Measurements from ENCODE around the gene KLF6. TPM values are rescaled to one million over a fixed set of nuclear protein-coding genes. Genes with fewer than 3 reads are reported as not detected.

The KLF6 gene
- 8.8 and 15.7 TPM in 2 replicates for total RNA-seq (2014; rRNA removed; shearing (Covaris generic))
- 7.2 and 9.7 TPM in 2 replicates for polyA plus RNA-seq (2014; cell fraction: nucleus; rRNA removed)

DNA sequence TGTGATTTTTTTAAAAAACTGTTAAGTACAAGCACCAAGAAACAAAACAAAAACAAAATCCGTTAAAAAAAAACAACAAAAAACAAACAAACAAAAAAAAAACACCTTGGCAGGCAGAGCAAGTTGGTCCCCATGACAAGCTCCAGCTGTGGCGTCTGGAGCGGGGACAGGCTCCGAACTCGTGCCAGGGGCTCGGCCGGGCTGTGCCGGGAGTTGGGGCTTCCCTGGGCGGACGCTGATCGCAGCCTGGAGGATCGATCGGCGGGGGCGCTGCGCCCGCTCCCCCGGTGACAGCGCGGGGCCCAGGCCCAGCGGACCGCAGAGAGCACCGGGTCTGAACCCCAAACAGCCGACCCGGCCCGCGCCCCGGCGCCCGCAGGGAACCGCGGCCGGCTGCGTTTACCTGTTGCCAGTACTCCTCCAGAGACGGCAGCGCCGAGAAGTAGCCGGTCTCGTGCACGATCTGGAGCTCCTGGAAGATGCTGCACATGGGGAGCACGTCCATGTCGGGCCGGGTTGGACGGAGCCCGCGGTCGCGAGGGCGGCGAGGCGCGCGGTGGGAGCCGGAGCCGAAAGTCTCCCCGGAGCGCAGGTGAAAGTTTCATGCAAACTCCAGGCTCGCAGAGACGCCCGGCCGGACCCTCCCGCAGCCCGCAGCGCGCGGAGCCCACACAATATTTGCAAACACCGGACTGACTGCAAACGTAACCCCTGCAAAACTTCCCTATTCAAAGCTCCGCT is at the start of gene KLF6:
TSS of gene KLF6 (minus strand) at position 700 of the 741 bp plus-strand sequence. CDS start at position 505, 195 bp downstream.
- no peak for DNase-seq (ENCODE audit: extremely low read depth, low read depth)

GRCh38 chr10:3834404-3834803 is 49.4 kb upstream of the KLF6 start:
- DNase-seq (ENCODE audit: extremely low read depth, low read depth), result no peak

DNA sequence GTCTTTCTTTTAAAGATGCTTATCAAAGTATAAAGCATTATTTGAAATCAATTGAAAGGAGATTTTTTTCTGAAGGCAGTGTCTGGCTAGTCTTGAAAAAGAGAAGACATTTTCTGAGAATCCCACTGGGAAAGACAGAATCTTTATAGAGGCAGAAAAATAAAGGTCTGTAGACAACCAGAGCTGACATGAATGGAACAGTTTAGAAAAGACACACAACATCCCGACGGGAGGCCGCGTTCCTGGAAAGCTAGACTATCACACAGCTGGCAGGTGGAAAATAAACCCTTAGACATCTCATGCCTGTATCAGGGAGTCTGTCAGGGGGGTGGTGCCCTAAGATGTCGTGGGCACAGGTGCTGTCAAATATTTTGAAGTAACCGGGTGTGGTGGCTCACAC is 48.0 kb upstream of the KLF6 start:
- no peak for DNase-seq (ENCODE audit: extremely low read depth, low read depth)

DNA sequence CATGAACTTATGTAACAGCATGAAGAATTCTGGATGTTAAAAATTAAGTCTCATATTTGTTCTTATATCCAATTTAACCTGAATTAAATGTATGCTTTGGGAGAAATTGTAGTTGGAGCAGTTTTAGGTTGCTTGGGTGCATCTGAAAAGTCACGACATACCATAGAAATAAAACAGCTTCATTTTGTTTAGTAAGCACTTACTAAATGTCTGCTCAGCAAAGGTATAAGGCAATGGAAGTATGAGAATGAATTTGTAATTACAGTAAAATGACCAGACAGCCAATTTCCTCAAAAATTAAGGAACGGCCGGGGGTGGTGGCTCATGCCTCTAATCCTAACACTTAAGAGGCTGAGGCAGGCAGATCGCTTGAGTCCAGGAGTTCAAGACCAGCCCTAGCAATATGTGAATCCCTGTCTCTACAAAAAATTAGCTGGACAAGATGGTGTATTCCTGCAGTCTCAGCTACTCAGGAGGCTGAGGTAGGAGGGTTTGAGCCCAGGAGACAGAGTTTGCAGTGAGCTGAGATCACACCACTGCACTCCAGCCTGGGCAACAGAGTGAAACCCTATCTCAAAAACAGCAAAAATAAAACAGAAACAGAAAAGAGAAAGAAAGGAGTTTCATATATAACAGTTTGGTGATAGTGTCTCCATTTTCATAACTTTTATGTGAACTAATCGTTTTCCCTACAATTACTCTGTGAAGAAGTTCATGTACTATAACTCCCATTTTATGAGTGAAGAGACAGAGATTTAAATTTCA is 47.2 kb upstream of the KLF6 start:
- DNase-seq (ENCODE audit: extremely low read depth, low read depth), result no peak

GRCh38 chr10:3831608-3832007 is 46.6 kb upstream of the KLF6 start:
- DNase-seq (ENCODE audit: extremely low read depth, low read depth), result no peak

- no peak for DNase-seq (ENCODE audit: extremely low read depth, low read depth)
Measured at GRCh38 chr10:3830946-3831345, 45.9 kb upstream of the KLF6 start.

DNA sequence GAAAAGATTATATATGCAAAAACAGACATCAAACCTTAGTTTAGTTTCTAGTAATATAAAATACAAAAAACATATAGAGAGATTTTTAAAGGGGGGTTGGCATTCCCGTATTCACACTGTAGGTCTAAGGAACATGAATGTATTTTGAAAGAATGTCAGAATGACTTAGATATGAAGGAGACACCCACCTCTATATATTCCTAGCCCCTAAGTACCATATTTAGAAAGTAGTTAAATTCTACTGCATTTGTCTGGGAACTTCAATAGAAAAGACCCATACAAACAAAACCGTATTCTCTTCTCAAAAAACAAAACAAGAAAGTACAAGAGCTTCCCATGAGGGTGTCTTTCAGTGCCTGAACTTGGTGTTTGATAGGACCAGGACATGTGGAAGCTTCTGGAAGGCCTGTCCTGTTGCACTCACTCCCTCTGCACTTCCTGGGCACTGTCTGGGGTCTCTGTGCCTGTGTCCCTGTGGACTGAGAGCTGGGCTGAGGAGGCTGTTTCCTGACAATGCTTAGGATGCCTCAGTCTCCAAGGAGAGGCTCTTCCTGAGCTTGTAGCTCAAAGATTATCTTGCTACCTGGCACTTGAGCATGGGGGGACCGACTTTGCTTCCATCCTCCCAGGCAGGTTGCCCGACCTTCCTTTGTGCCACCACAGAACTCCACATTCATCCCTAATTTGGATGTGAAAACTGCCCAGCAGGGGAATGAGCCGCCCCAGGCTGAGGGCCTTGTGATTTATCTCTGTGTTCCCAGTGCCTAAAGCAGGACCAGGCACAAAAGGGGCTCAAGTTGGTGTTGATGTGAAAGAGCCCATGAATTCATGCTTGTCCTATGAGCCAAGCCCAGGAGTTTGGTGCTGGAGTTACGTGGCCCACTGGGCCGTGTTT is 44.4 kb upstream of the KLF6 start:
- no peak for DNase-seq (ENCODE audit: extremely low read depth, low read depth)

GRCh38 chr10:3828404-3829155 is 43.6 kb upstream of the KLF6 start:
- no peak for DNase-seq (ENCODE audit: extremely low read depth, low read depth)

GRCh38 chr10:3827768-3828403 is 42.9 kb upstream of the KLF6 start:
- DNase-seq (ENCODE audit: extremely low read depth, low read depth), result no peak

- DNase-seq (ENCODE audit: extremely low read depth, low read depth), result no peak
Measured at GRCh38 chr10:3827266-3827665, 42.3 kb upstream of the KLF6 start.

- DNase-seq (ENCODE audit: extremely low read depth, low read depth), result no peak
Measured at GRCh38 chr10:3825862-3826351, 40.9 kb upstream of the KLF6 start.

DNA sequence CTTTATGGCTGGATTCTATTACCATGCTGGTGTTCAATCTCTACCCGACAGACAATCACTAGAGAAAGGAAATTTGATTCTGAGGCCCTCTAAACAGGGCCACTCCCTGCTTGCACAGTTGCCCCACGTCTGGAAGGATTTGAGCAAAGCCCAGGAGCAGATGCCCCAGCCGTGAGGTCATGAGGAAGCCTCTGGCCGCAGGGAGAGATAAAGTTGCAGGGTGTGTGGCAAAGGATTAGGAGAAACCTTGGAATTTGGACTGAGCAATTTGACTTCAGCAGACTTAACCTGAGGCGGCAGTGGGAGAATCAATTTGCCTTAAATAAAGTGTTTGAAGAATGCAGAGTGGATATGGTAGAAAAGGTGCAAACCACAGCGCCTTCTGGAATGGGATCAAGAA is 40.2 kb upstream of the KLF6 start:
- no peak for DNase-seq (ENCODE audit: extremely low read depth, low read depth)

- no peak for DNase-seq (ENCODE audit: extremely low read depth, low read depth)
Measured at GRCh38 chr10:3822541-3823330, 37.7 kb upstream of the KLF6 start.

- DNase-seq (ENCODE audit: extremely low read depth, low read depth), result no peak
Measured at GRCh38 chr10:3820255-3820654, 35.2 kb upstream of the KLF6 start.

DNA sequence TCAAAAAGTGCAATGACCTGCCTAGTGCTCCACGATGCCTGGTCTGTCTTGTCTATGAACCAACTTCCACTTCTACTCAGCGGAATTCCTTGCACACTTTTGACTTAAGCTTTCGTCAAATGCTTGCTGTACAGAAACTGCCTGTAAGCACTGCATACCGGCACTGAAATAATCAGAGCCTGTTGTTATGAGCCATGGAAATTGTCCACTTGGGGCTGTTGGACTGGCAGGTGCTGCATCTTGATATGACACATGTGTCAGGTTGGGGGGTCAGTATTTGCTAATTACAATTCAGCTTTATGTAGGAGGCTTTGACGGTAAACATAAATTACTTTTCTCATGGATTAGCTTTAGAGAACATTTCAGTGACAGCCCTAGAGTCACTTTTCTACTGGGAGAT is 32.0 kb upstream of the KLF6 start:
- no peak for DNase-seq (ENCODE audit: extremely low read depth, low read depth)

DNA sequence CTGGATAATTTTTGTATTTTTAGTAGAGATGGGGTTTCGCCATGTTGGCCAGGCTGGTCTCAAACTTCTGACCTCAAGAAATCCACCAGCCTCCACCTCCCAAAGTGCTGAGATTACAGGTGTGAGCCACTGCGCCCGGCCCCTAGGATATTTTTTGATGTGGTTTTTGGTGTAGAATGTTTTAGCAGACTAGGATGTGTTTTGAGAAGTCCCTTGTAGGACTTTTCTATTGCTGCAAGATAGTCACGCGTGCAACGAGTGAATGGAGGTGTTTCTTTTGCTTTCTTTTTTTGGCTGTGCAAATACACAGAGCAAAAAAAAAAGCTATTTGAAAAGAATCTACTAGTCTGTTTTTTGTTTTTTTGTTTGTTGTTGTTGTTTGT is 29.8 kb upstream of the KLF6 start:
- DNase-seq (ENCODE audit: extremely low read depth, low read depth), result no peak

DNA sequence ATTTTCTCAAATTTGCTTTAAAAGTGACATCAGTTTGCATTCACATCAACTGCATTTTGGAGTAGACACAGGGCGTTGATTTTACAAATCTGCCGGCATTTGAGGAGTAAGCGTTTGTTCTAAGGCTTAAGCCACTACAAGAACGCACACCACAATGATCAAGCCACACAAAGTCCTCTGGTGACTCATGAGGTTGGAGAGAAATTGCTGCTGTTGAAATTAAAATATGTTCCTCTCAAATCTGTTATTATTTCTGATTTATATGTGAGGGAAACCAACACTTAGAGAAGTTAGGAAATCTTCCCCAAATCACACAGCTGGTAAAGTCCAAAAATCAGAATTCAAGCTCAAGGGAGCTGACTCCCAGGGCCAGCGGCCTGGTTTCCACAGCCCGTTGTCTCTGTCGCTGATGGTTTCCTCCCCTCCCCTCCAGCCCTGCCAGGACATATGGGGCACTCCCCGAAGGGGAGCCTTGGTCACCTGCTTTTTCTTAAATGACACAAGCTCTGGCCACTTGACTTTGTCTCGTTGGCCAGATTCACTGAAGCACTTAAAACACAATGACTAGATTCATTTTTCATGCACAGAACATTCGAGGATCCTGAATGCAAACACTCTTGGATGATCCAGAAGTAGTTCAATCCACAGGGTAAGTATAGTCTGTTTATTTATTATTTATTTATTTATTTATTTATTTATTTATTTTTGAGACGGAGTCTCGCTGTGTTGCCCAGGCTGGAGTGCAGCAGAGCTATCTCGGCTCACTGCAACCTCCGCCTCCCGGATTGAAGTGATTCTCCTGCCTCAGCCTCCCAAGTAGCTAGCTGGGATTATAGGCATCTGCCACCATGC is 29.2 kb upstream of the KLF6 start:
- DNase-seq (ENCODE audit: extremely low read depth, low read depth), result no peak

DNA sequence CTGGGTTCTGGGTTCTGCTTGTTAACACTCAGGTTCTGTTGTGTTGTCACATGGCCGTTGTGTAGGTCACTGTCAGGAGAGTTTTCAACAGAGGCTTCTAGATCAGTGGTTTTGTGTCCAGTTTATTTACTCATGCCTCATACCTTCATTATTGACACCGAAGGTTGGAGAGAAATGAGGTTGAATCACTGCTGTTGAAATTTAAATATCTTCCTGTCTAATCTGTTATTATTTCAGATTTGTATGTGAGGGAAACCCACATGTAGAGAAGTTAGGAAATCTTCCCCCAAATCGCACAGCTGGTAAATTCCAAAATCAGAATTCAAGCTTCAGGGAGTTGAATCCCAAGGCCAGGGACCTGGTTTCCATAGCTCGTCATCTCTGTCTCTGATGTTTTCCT is 28.3 kb upstream of the KLF6 start:
- no peak for DNase-seq (ENCODE audit: extremely low read depth, low read depth)
